Caco-2 (cell line): ENCODE measurements around the gene SNX3. TPM values are rescaled to one million over a fixed set of nuclear protein-coding genes. Genes with fewer than 3 reads are reported as not detected.
"Not testable (repeated sequence)": the region's sequence is repeated elsewhere in the genome, so short reads cannot be mapped to it uniquely, and the experiment has no call there.

Experiments
- BruUV-seq: library from RNA; stranded (reverse); fragments of 400-500 nt; replicated peaks from 2 replicates; lab custom pipeline; 2021; lab: Mats Ljungman, UMichigan
- CTCF ChIA-PET: fragments of 300-600 bp; sonication (Branson Sonifier 250); formaldehyde crosslinking; loops from one replicate; lab custom pipeline; 2022; ENCODE audit warnings: antibody characterized with exemption; lab: Charles Lee
- POLR2A ChIA-PET: fragments of 300-600 bp; sonication (Branson Sonifier 250); formaldehyde crosslinking; loops from one replicate; lab custom pipeline; 2022; ENCODE audit warnings: antibody characterized with exemption; lab: Charles Lee
- DNase-seq, 2 experiments: peaks; one replicate each; pipeline versions ENCODE4 v3.0.0 to v3.0.0-alpha.2; 2020 to 2022
- H3K27me3 ChIP-seq: replicated peaks from 2 replicates; pipeline ENCODE4 v1.6.0; 2011; ENCODE audit warnings: low read length; ENCODE audit not compliant: control insufficient read depth, insufficient read depth
- H3K36me3 ChIP-seq: 2 replicates; pipeline ENCODE4 v1.5.1; 2011; ENCODE audit warnings: low read length; ENCODE audit not compliant: control insufficient read depth, insufficient read depth
- H3K4me1 ChIP-seq: fragments of 250-450 bp; sonication (Bioruptor Pico); 2 replicates; pipeline ENCODE4 v1.5.1; 2020; ENCODE audit warnings: mild to moderate bottlenecking
- H3K4me3 ChIP-seq: 2 replicates; pipeline ENCODE4 v1.5.1; 2011; ENCODE audit warnings: low read depth, mild to moderate bottlenecking, control low read depth, low read length
- H3K9me3 ChIP-seq: fragments of 250-450 bp; sonication (Bioruptor Pico); 2 replicates; pipeline ENCODE4 v1.5.1; 2020; ENCODE audit warnings: mild to moderate bottlenecking, moderate library complexity
- H3K27ac Mint-ChIP-seq: one replicate; pipeline ENCODE4 v1.8.0; 2022; ENCODE audit warnings: mixed read lengths; ENCODE audit not compliant: unreplicated experiment
- H3K27me3 Mint-ChIP-seq: one replicate; pipeline ENCODE4 v1.8.0; 2022; ENCODE audit warnings: mixed read lengths; ENCODE audit not compliant: insufficient read depth, unreplicated experiment
- H3K36me3 Mint-ChIP-seq: one replicate; pipeline ENCODE4 v1.8.0; 2022; ENCODE audit warnings: mild to moderate bottlenecking, mixed read lengths; ENCODE audit not compliant: insufficient read depth, unreplicated experiment
- H3K4me1 Mint-ChIP-seq: one replicate; pipeline ENCODE4 v1.8.0; 2022; ENCODE audit warnings: low read depth, mixed read lengths; ENCODE audit not compliant: unreplicated experiment
- H3K4me3 Mint-ChIP-seq: one replicate; pipeline ENCODE4 v1.8.0; 2022; ENCODE audit warnings: mild to moderate bottlenecking, moderate library complexity, mixed read lengths; ENCODE audit not compliant: unreplicated experiment
- H3K9me3 Mint-ChIP-seq: one replicate; pipeline ENCODE4 v1.8.0; 2022; ENCODE audit warnings: mixed read lengths; ENCODE audit not compliant: unreplicated experiment
- CTCF ChIP-seq, 2 experiments: fragments of 200-600 bp in 1 of 2; IDR thresholded peaks; 1 replicate in 1 of 2; 2 replicates in 1 of 2; pipeline versions ENCODE4 v1.5.1 to v1.8.0; 2011 to 2022; ENCODE audit warnings: antibody characterized with exemption in 1 of 2, control low read depth in 1 of 2, inconsistent platforms in 1 of 2, low read depth in 1 of 2, low read length in 1 of 2, mild to moderate bottlenecking in 1 of 2, moderate library complexity in 1 of 2; ENCODE audit not compliant: insufficient read depth in 1 of 2, severe bottlenecking in 1 of 2, unreplicated experiment in 1 of 2
- intact Hi-C: fragments of 100-400 bp; cut with micrococcal nuclease; formaldehyde crosslinking; loops from one replicate; pipeline ENCODE4 v1.10.0; 2022; ENCODE audit not compliant: unreplicated experiment
- total RNA-seq: library from RNA; stranded (reverse); gene quantifications from 2 replicates; pipeline ENCODE4 v1.2.3, GENCODE V29; 2022

Gene SNX3
- total RNA-seq, 1 experiment from 2014 or later = 114 TPM

- H3K36me3 Mint-ChIP-seq = no peaks in the 10 kb centered on the region
- BruUV-seq = no TSS peak
- ChIA-PET CTCF (no interaction called here), POLR2A (no interaction called here)
- peaks cover 7% of the 10 kb centered on the region for H3K4me1 ChIP-seq
- no peaks in the 10 kb centered on the region for H3K27me3 Mint-ChIP-seq
- H3K4me3 ChIP-seq = no peak overlapping the region
- no peaks in the 10 kb centered on the region for H3K27me3 ChIP-seq
- H3K4me1 Mint-ChIP-seq = peaks cover 22% of the 10 kb centered on the region
- H3K9me3 ChIP-seq = no peaks in the 10 kb centered on the region
- no peaks in the 10 kb centered on the region for H3K9me3 Mint-ChIP-seq
- no peak overlapping the region for H3K4me3 Mint-ChIP-seq
- H3K27ac Mint-ChIP-seq = peak overlapping the region; percentile 10
- intact Hi-C loops = no loop called here
- H3K36me3 ChIP-seq = no peaks in the 10 kb centered on the region
- DNase-seq = no peak
- no peak for TF ChIP-seq CTCF (IDR thresholded peaks at IDR 0.05; ENCODE audit: insufficient read depth in 1 of 2, low read depth in 1 of 2, low read length in 1 of 2, severe bottlenecking in 1 of 2, unreplicated experiment in 1 of 2)
Measured at GRCh38 chr6:108275976-108276375, 15.1 kb upstream of the SNX3 start.

DNA sequence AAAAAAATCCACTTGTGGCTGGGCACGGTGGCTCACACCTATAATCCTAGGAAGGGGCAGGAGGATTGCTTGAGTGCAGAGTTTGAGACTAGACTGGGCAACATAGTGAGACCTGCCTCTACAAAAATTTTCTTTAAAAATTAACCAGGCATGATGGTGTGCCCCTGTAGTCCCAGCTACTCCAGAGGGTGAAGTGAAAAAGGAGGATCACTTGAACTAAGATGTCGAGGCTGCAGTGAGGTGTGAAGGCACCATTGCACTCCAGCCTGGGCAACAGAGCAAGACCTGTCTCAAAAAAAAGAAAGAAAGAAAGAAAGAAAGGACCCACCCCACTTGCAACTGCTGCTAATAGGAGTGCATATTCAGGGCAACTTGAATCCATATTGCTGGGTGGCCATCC, 13.7 kb upstream of the SNX3 start:
- DNase-seq = no peak
- CTCF ChIA-PET = no interaction called here
- TF ChIP-seq CTCF (IDR thresholded peaks at IDR 0.05; ENCODE audit: insufficient read depth in 1 of 2, low read depth in 1 of 2, low read length in 1 of 2, severe bottlenecking in 1 of 2, unreplicated experiment in 1 of 2) = no peak
- peaks cover 7% of the 10 kb centered on the region for H3K4me1 ChIP-seq
- H3K36me3 ChIP-seq = no peaks in the 10 kb centered on the region
- no TSS peak for BruUV-seq
- H3K27ac Mint-ChIP-seq = no peak overlapping the region
- intact Hi-C loops = no loop called here
- no peaks in the 10 kb centered on the region for H3K27me3 Mint-ChIP-seq
- H3K27me3 ChIP-seq = no peaks in the 10 kb centered on the region
- no peak overlapping the region for H3K4me3 Mint-ChIP-seq
- H3K36me3 Mint-ChIP-seq = no peaks in the 10 kb centered on the region
- no peaks in the 10 kb centered on the region for H3K9me3 Mint-ChIP-seq
- no peaks in the 10 kb centered on the region for H3K9me3 ChIP-seq
- no peak overlapping the region for H3K4me3 ChIP-seq
- POLR2A ChIA-PET = interaction anchor here (0.9 kb wide), 1 partner anchor 13 kb away, joined by 3 read pairs; the partner anchor contains the start of gene SNX3
- peaks cover 22% of the 10 kb centered on the region for H3K4me1 Mint-ChIP-seq

DNA sequence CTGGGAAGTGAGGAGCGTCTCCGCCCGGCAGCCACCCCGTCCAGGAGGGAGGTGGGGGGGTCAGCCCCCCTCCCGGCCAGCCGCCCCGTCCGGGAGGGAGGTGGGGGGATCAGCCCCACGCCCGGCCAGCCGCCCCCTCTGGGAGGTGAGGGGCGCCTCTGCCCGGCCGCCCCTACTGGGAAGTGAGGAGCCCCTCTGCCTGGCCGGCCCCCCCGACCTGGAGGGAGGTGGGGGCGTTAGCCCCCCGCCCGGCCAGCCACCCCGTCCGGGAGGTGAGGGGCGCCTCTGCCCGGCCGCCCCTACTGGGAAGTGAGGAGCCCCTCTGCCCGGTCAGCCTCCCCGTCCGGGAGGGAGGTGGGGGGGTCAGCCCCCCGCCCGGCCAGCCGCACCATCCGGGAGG, 9.1 kb upstream of the SNX3 start:
- intact Hi-C loops, DNase-seq, CTCF ChIA-PET, BruUV-seq, POLR2A ChIA-PET, H3K27me3 ChIP-seq, H3K4me1 ChIP-seq, H3K27ac Mint-ChIP-seq, H3K4me3 ChIP-seq, H3K36me3 ChIP-seq, H3K27me3 Mint-ChIP-seq, H3K4me3 Mint-ChIP-seq, H3K4me1 Mint-ChIP-seq, H3K9me3 ChIP-seq, H3K9me3 Mint-ChIP-seq, H3K36me3 Mint-ChIP-seq: not testable (repeated sequence)

DNA sequence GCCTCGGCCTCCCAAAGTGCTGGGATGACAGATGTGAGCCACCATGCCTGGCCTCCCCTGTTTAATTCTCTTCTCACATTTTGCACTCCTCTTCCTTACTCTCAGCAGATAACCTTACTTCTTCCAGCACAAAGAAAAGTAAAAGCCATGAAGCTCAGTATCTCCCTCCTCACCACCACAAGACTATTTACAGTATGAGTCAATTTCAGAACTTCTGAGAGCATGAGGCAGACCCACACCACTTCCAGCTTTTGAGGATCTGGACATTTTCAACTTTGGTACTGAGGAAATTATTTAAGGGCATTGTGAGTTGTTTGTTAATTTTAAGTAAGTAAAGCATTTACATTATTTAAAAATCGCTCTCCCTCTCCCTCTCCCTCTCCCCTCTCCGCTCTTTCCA, 8.0 kb upstream of the SNX3 start:
- no peaks in the 10 kb centered on the region for H3K9me3 Mint-ChIP-seq
- H3K36me3 Mint-ChIP-seq = no peaks in the 10 kb centered on the region
- intact Hi-C loops = no loop called here
- no peak for TF ChIP-seq CTCF (IDR thresholded peaks at IDR 0.05; ENCODE audit: insufficient read depth in 1 of 2, low read depth in 1 of 2, low read length in 1 of 2, severe bottlenecking in 1 of 2, unreplicated experiment in 1 of 2)
- no peaks in the 10 kb centered on the region for H3K27me3 Mint-ChIP-seq
- H3K4me3 Mint-ChIP-seq = no peak overlapping the region
- H3K4me1 ChIP-seq = no peaks in the 10 kb centered on the region
- ChIA-PET POLR2A (no interaction called here), CTCF (no interaction called here)
- H3K4me1 Mint-ChIP-seq = no peaks in the 10 kb centered on the region
- H3K27ac Mint-ChIP-seq = no peak overlapping the region
- no TSS peak for BruUV-seq
- DNase-seq = no peak
- no peaks in the 10 kb centered on the region for H3K36me3 ChIP-seq
- H3K27me3 ChIP-seq = no peaks in the 10 kb centered on the region
- no peaks in the 10 kb centered on the region for H3K9me3 ChIP-seq
- H3K4me3 ChIP-seq = no peak overlapping the region
